ENCODE data around the gene SEPTIN2.
"Not testable (repeated sequence)": the region's sequence is repeated elsewhere in the genome, so short reads cannot be mapped to it uniquely, and the experiment has no call there.

The SEPTIN2 gene

GRCh38 chr2:241315093-241315878, 439 bp upstream of the SEPTIN2 start, which contains the start of gene HDLBP:
HDLBP (minus strand) TSS chr2:241315672; CDS start chr2:241266869, 48,803 bp downstream.
- DNase-seq = peak; percentile 98

- DNase-seq = no peak
These were observed 1.1 kb downstream of the SEPTIN2 start for GRCh38 chr2:241316825-241317224.

GRCh38 chr2:241317391-241317790, 1.7 kb downstream of the SEPTIN2 start:
- DNase-seq = no peak

GRCh38 chr2:241318830-241319229, 3.1 kb downstream of the SEPTIN2 start:
- DNase-seq = not testable (repeated sequence)

GRCh38 chr2:241320394-241320793, 4.7 kb downstream of the SEPTIN2 start:
- no peak for DNase-seq

- no peak for DNase-seq
These were observed 5.3 kb downstream of the SEPTIN2 start for GRCh38 chr2:241321033-241321432.

- DNase-seq = no peak
These were observed 6.2 kb downstream of the SEPTIN2 start for GRCh38 chr2:241321886-241322285.

- no peak for DNase-seq
These were observed 8.1 kb downstream of the SEPTIN2 start for GRCh38 chr2:241323778-241324177.

- DNase-seq = no peak
These were observed 9.1 kb downstream of the SEPTIN2 start for GRCh38 chr2:241324775-241325174.

- no peak for DNase-seq
These were observed 9.5 kb downstream of the SEPTIN2 start for GRCh38 chr2:241325257-241325656.

- DNase-seq = no peak
These were observed 14.2 kb downstream of the SEPTIN2 start for GRCh38 chr2:241329669-241330615.

- no peak for DNase-seq
These were observed 14.9 kb downstream of the SEPTIN2 start for GRCh38 chr2:241330616-241330981.

GRCh38 chr2:241334813-241335212, 19.1 kb downstream of the SEPTIN2 start:
- peak; percentile 32 for DNase-seq

- no peak for DNase-seq
These were observed 24.3 kb downstream of the SEPTIN2 start for GRCh38 chr2:241339839-241340630.

GRCh38 chr2:241340631-241341163, 25.0 kb downstream of the SEPTIN2 start:
- no peak for DNase-seq

- no peak for DNase-seq
These were observed 29.4 kb downstream of the SEPTIN2 start for GRCh38 chr2:241344925-241345651.

- no peak for DNase-seq
These were observed 34.2 kb downstream of the SEPTIN2 start for GRCh38 chr2:241349941-241350340.

- DNase-seq = no peak
These were observed 34.8 kb downstream of the SEPTIN2 start for GRCh38 chr2:241350530-241350877.

GRCh38 chr2:241350878-241351639, 35.3 kb downstream of the SEPTIN2 start:
- DNase-seq = no peak

- no peak for DNase-seq
These were observed 35.9 kb downstream of the SEPTIN2 start for GRCh38 chr2:241351640-241352031.

GRCh38 chr2:241352227-241352626, 36.5 kb downstream of the SEPTIN2 start:
- DNase-seq = no peak
